WERI-Rb-1 (cell line): ENCODE measurements around the gene RASAL2.

ENCODE experiments used
- DNase-seq: peaks from one replicate; pipeline ENCODE4 v3.0.0-alpha.2; 2020
- H3K27ac ChIP-seq: fragments of 250-450 bp; sonication (Bioruptor Pico); 2 replicates; pipeline ENCODE4 v1.5.1; 2020; ENCODE audit warnings: mild to moderate bottlenecking, moderate library complexity
- H3K27me3 ChIP-seq: fragments of 250-450 bp; sonication (Bioruptor Pico); 2 replicates; pipeline ENCODE4 v1.5.1; 2021; ENCODE audit warnings: mild to moderate bottlenecking, low read depth, moderate library complexity; ENCODE audit not compliant: insufficient read depth, severe bottlenecking
- H3K36me3 ChIP-seq: fragments of 250-450 bp; sonication (Bioruptor Pico); 2 replicates; pipeline ENCODE4 v1.5.1; 2020; ENCODE audit warnings: mild to moderate bottlenecking, moderate library complexity
- H3K4me3 ChIP-seq: 2 replicates; pipeline ENCODE4 v1.5.1; 2011; ENCODE audit warnings: low read depth, mild to moderate bottlenecking, control low read depth, low read length
- H3K9me3 ChIP-seq: fragments of 250-450 bp; sonication (Bioruptor Pico); 2 replicates; pipeline ENCODE4 v1.5.1; 2021; ENCODE audit warnings: mild to moderate bottlenecking, moderate library complexity; ENCODE audit not compliant: severe bottlenecking
- CTCF ChIP-seq: IDR thresholded peaks from 2 replicates; pipeline ENCODE4 v1.5.1; 2011; ENCODE audit warnings: low read depth, mild to moderate bottlenecking, control low read depth, inconsistent platforms, low read length

RASAL2 gene

DNA sequence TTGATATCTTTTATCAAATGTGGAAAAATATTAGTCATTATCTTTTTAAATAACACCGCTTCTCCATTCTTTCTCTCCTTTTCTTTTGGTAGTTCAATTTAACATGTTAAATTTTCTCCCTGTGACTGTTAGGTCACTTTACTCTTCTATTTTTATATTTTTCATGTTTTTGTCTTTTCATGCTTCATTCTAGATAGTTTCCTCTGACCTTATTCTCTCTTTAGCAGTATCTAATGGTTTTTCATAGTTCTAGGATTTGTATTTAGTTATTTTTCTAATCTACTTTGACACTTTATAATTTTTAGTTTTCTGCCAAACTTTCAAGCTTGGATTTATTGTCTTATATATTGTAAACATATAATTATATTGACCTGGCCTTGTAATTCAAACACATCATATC is 116.0 kb downstream of the RASAL2 start:
- no peak overlapping the region for H3K27ac ChIP-seq
- no peak for DNase-seq
- TF ChIP-seq CTCF: no peak
- H3K9me3 ChIP-seq: peaks cover 9% of the 10 kb centered on the region
- no peaks in the 10 kb centered on the region for H3K36me3 ChIP-seq
- H3K27me3 ChIP-seq: no peaks in the 10 kb centered on the region
- H3K4me3 ChIP-seq: no peak overlapping the region

- Histone ChIP-seq H3K27ac (no peak overlapping the region), H3K4me3 (no peak overlapping the region), H3K27me3 (no peaks in the 10 kb centered on the region), H3K9me3 (no peaks in the 10 kb centered on the region), H3K36me3 (no peaks in the 10 kb centered on the region)
- no peak for TF ChIP-seq CTCF
- DNase-seq: no peak
Observed at GRCh38 chr1:178218550-178218949, 124.6 kb downstream of the RASAL2 start.

GRCh38 chr1:178220094-178220493 is 126.2 kb downstream of the RASAL2 start:
- Histone ChIP-seq H3K36me3 (no peaks in the 10 kb centered on the region), H3K9me3 (no peaks in the 10 kb centered on the region), H3K27ac (no peak overlapping the region), H3K4me3 (no peak overlapping the region), H3K27me3 (no peaks in the 10 kb centered on the region)
- DNase-seq: no peak
- no peak for TF ChIP-seq CTCF

- DNase-seq: no peak
- Histone ChIP-seq H3K27ac (no peak overlapping the region), H3K36me3 (no peaks in the 10 kb centered on the region), H3K9me3 (no peaks in the 10 kb centered on the region), H3K4me3 (no peak overlapping the region), H3K27me3 (no peaks in the 10 kb centered on the region)
- no peak for TF ChIP-seq CTCF
Observed at GRCh38 chr1:178223289-178223688, 129.4 kb downstream of the RASAL2 start.

DNA sequence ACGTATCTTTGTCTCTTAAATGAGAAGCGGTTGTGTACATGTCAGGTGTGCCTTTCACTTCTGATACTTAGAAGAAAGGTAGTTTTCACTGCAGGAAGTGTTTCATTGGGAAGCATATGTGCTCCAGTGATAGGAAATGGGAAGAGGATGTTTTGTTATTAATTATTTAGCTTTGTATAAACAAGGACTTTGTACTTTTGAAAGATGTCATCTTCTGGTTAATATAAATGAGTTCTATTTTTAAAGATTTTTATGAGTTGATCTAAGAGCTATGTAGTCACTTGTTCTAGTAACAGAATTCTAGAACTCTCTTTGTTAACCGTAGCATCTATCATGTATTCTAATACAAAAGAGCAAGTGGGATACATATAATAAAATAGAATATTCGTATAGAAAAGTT is 130.5 kb downstream of the RASAL2 start:
- no peak for DNase-seq
- Histone ChIP-seq H3K4me3 (no peak overlapping the region), H3K27me3 (no peaks in the 10 kb centered on the region), H3K36me3 (no peaks in the 10 kb centered on the region), H3K9me3 (no peaks in the 10 kb centered on the region), H3K27ac (no peak overlapping the region)
- TF ChIP-seq CTCF: no peak

DNA sequence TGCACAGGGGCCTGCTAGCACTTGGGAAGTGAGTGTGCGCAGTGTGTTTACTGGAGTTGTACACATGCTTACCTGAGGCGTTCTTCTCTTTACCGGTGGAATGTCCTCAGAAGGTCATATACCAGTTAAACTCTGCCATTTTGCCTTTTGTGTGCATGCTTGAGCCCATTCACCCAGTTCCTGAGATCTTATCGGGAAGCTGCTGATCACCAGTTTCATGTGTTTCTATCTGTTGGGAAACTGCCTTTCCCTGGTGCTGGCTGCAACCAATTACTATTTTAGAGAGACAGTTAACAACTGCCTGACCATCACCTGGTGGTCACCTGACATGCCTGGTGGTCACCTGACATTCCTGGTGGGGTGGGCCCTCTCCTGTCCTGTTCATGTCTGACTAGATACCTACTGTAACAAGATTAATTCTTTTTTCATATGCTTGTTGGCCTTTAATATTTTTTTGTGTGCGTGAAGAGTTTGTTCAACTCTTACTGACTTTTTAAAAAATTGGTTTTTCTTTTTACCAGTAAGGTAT is 137.0 kb downstream of the RASAL2 start:
- DNase-seq: no peak
- Histone ChIP-seq H3K9me3 (no peaks in the 10 kb centered on the region), H3K27ac (no peak overlapping the region), H3K36me3 (no peaks in the 10 kb centered on the region), H3K4me3 (no peak overlapping the region), H3K27me3 (no peaks in the 10 kb centered on the region)
- TF ChIP-seq CTCF: no peak
